ELF-1 (cell line): Measurements from ENCODE around the gene SLC39A3.

Experiments used
- DNase-seq: peaks from one replicate; pipeline ENCODE4 v3.0.0-alpha.2; 2016; ENCODE audit warnings: low read depth, low spot score

Gene SLC39A3

GRCh38 chr19:2703077-2703437 lies 36.8 kb downstream of the SLC39A3 start:
- DNase-seq, result no peak

- DNase-seq, result peak; percentile 59
Observed at GRCh38 chr19:2702170-2703076, 37.4 kb downstream of the SLC39A3 start, which contains the start of gene GNG7. GNG7 (minus strand) TSS chr19:2702694; CDS start chr19:2520688, 182,006 bp downstream.

GRCh38 chr19:2701361-2702169 lies 38.3 kb downstream of the SLC39A3 start:
- no peak for DNase-seq

GRCh38 chr19:2700660-2701360 lies 39.0 kb downstream of the SLC39A3 start:
- DNase-seq, result no peak

- no peak for DNase-seq
Observed at GRCh38 chr19:2699413-2700140, 40.2 kb downstream of the SLC39A3 start.

- DNase-seq, result no peak
Observed at GRCh38 chr19:2694196-2694595, 45.6 kb downstream of the SLC39A3 start.

- DNase-seq, result no peak
Observed at GRCh38 chr19:2693492-2694160, 46.2 kb downstream of the SLC39A3 start.

GRCh38 chr19:2691951-2692350 lies 47.9 kb downstream of the SLC39A3 start:
- no peak for DNase-seq

- no peak for DNase-seq
Observed at GRCh38 chr19:2690856-2691255, 49.0 kb downstream of the SLC39A3 start.

GRCh38 chr19:2686360-2686759 lies 53.5 kb downstream of the SLC39A3 start:
- no peak for DNase-seq

GRCh38 chr19:2685204-2685704 lies 54.6 kb downstream of the SLC39A3 start:
- no peak for DNase-seq

GRCh38 chr19:2683430-2684003 lies 56.3 kb downstream of the SLC39A3 start:
- DNase-seq, result peak; percentile 86
